ENCODE results near the gene PDE12.
"Not testable (repeated sequence)": the region's sequence is repeated elsewhere in the genome, so short reads cannot be mapped to it uniquely, and the experiment has no call there.

The PDE12 gene

DNA sequence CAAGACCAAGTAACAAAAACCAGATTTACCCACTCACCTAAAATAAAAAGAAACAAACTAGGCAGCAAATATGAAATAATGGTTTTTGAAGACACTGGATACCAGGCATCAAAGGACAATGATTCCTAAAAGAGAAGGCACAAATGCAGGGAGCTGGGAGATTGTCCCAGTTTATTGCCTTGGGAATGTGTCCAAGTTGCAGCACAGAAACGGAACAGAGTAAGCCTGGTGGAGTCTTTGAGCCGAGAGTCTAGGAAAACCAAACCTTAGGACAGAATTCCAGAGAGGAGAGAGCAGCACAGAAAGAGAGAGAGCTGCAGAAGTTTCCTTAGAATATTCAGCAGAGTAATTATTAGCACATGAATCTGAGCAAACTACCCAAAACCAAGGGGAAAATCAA, 48.9 kb downstream of the PDE12 start:
- H2AK5ac ChIP-seq (ENCODE audit: low read length): no peak overlapping the region
- H4K8ac ChIP-seq (ENCODE audit: low read depth, low read length): no peak overlapping the region
- DNase-seq: no peak
- H3K14ac ChIP-seq (ENCODE audit: low read length): no peak overlapping the region
- H3K36me3 ChIP-seq (ENCODE audit: control insufficient read depth in 1 of 2, insufficient read depth in 2 of 2, low read length in 2 of 2): no peaks in the 10 kb centered on the region
- H3K4me1 ChIP-seq (ENCODE audit: control insufficient read depth in 1 of 2, insufficient read depth in 2 of 2, low read length in 2 of 2): no peaks in the 10 kb centered on the region
- no peak overlapping the region for H4K12ac ChIP-seq (ENCODE audit: low read depth, low read length)
- no peaks in the 10 kb centered on the region for H3K27me3 ChIP-seq (ENCODE audit: insufficient read depth, low read length)
- H3K18ac ChIP-seq (ENCODE audit: low read length): no peak overlapping the region
- H2AFZ ChIP-seq (ENCODE audit: insufficient read depth, low read length, poor library complexity): no peak overlapping the region
- no peak overlapping the region for H3K4me3 ChIP-seq (ENCODE audit: low read depth, low read length)
- H3K79me1 ChIP-seq (ENCODE audit: low read length): no peaks in the 10 kb centered on the region
- H2BK5ac ChIP-seq (ENCODE audit: low read depth, low read length, poor library complexity): no peak overlapping the region
- no peak overlapping the region for H3K27ac ChIP-seq (ENCODE audit: low read depth, low read length)
- H4K91ac ChIP-seq (ENCODE audit: low read depth, low read length): no peak overlapping the region
- no CpG with 5 or more reads among the region's 2 CpGs for WGBS (ENCODE audit: extremely low coverage, insufficient coverage, insufficient read length)
- no peak overlapping the region for H3K23ac ChIP-seq (ENCODE audit: low read length)
- no peak overlapping the region for H3K4me2 ChIP-seq (ENCODE audit: low read length)
- H2BK120ac ChIP-seq (ENCODE audit: insufficient read depth, low read length, poor library complexity): no peak overlapping the region
- no peak overlapping the region for H3K9ac ChIP-seq (ENCODE audit: low read length)
- H3K9me3 ChIP-seq (ENCODE audit: insufficient read depth, low read depth, low read length): no peaks in the 10 kb centered on the region
- no peak overlapping the region for H3K4ac ChIP-seq (ENCODE audit: low read depth, low read length)
- H2BK12ac ChIP-seq (ENCODE audit: low read length): no peak overlapping the region
- H3K79me2 ChIP-seq (ENCODE audit: control insufficient read depth, insufficient read depth, low read length, poor library complexity): no peaks in the 10 kb centered on the region

DNA sequence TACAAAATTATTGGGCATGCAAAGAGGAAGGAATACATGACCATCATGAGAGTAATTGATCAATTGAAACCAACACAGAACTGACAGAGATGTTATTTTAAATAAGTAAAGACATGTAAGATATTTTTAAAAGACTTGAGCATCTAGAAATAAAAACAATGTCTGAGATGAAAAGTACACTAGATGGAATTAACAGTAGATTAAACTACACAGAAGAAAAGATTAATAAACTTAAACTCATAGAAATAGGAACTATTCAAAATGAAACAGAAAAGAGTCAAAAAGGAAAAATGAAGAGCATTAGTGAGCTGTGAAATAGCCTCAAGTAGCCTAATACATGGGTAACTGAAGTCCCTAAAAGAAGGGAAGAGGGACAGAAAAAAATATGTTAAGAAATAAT, 49.6 kb downstream of the PDE12 start:
- no peak overlapping the region for H3K18ac ChIP-seq (ENCODE audit: low read length)
- H3K4ac ChIP-seq (ENCODE audit: low read depth, low read length): no peak overlapping the region
- no peaks in the 10 kb centered on the region for H3K4me1 ChIP-seq (ENCODE audit: control insufficient read depth in 1 of 2, insufficient read depth in 2 of 2, low read length in 2 of 2)
- no peak overlapping the region for H2BK120ac ChIP-seq (ENCODE audit: insufficient read depth, low read length, poor library complexity)
- no peak overlapping the region for H2BK12ac ChIP-seq (ENCODE audit: low read length)
- no peak overlapping the region for H2BK5ac ChIP-seq (ENCODE audit: low read depth, low read length, poor library complexity)
- H3K27me3 ChIP-seq (ENCODE audit: insufficient read depth, low read length): no peaks in the 10 kb centered on the region
- H2AK5ac ChIP-seq (ENCODE audit: low read length): no peak overlapping the region
- no peaks in the 10 kb centered on the region for H3K79me2 ChIP-seq (ENCODE audit: control insufficient read depth, insufficient read depth, low read length, poor library complexity)
- H3K23ac ChIP-seq (ENCODE audit: low read length): no peak overlapping the region
- H3K4me3 ChIP-seq (ENCODE audit: low read depth, low read length): no peak overlapping the region
- no peak for DNase-seq
- H4K12ac ChIP-seq (ENCODE audit: low read depth, low read length): no peak overlapping the region
- no peaks in the 10 kb centered on the region for H3K79me1 ChIP-seq (ENCODE audit: low read length)
- no peaks in the 10 kb centered on the region for H3K36me3 ChIP-seq (ENCODE audit: control insufficient read depth in 1 of 2, insufficient read depth in 2 of 2, low read length in 2 of 2)
- no peaks in the 10 kb centered on the region for H3K9me3 ChIP-seq (ENCODE audit: insufficient read depth, low read depth, low read length)
- no peak overlapping the region for H2AFZ ChIP-seq (ENCODE audit: insufficient read depth, low read length, poor library complexity)
- no peak overlapping the region for H3K4me2 ChIP-seq (ENCODE audit: low read length)
- no peak overlapping the region for H3K27ac ChIP-seq (ENCODE audit: low read depth, low read length)
- no peak overlapping the region for H3K9ac ChIP-seq (ENCODE audit: low read length)
- no peak overlapping the region for H3K14ac ChIP-seq (ENCODE audit: low read length)
- no peak overlapping the region for H4K91ac ChIP-seq (ENCODE audit: low read depth, low read length)
- H4K8ac ChIP-seq (ENCODE audit: low read depth, low read length): no peak overlapping the region

DNA sequence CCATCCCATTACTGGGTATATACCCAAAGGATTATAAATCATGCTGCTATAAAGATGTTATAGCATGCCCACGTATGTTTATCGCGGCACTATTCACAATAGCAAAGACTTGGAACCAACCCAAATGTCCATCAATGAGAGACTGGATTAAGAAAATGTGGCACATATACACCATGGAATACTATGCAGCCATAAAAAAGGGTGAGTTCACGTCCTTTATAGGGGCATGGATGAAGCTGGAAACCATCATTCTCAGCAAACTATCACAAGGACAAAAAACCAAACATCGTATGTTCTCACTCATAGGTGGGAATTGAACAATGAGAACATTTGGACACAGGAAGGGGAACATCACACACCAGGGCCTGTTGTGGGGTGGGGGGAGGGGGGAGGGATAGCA, 55.8 kb downstream of the PDE12 start:
- not testable (repeated sequence) for H3K18ac ChIP-seq (ENCODE audit: low read length); H3K4ac ChIP-seq (ENCODE audit: low read depth, low read length); H3K36me3 ChIP-seq (ENCODE audit: control insufficient read depth in 1 of 2, insufficient read depth in 2 of 2, low read length in 2 of 2); H3K79me2 ChIP-seq (ENCODE audit: control insufficient read depth, insufficient read depth, low read length, poor library complexity); H4K12ac ChIP-seq (ENCODE audit: low read depth, low read length); H3K14ac ChIP-seq (ENCODE audit: low read length); H2BK120ac ChIP-seq (ENCODE audit: insufficient read depth, low read length, poor library complexity); H3K9me3 ChIP-seq (ENCODE audit: insufficient read depth, low read depth, low read length); H2BK12ac ChIP-seq (ENCODE audit: low read length); H4K91ac ChIP-seq (ENCODE audit: low read depth, low read length); H3K79me1 ChIP-seq (ENCODE audit: low read length); H3K27me3 ChIP-seq (ENCODE audit: insufficient read depth, low read length); H3K4me2 ChIP-seq (ENCODE audit: low read length); DNase-seq; H3K27ac ChIP-seq (ENCODE audit: low read depth, low read length); H3K4me3 ChIP-seq (ENCODE audit: low read depth, low read length); H2BK5ac ChIP-seq (ENCODE audit: low read depth, low read length, poor library complexity); H2AFZ ChIP-seq (ENCODE audit: insufficient read depth, low read length, poor library complexity); H3K23ac ChIP-seq (ENCODE audit: low read length); H3K9ac ChIP-seq (ENCODE audit: low read length); H2AK5ac ChIP-seq (ENCODE audit: low read length); H4K8ac ChIP-seq (ENCODE audit: low read depth, low read length); H3K4me1 ChIP-seq (ENCODE audit: control insufficient read depth in 1 of 2, insufficient read depth in 2 of 2, low read length in 2 of 2)
- no CpG with 5 or more reads among the region's 5 CpGs for WGBS (ENCODE audit: extremely low coverage, insufficient coverage, insufficient read length)

DNA sequence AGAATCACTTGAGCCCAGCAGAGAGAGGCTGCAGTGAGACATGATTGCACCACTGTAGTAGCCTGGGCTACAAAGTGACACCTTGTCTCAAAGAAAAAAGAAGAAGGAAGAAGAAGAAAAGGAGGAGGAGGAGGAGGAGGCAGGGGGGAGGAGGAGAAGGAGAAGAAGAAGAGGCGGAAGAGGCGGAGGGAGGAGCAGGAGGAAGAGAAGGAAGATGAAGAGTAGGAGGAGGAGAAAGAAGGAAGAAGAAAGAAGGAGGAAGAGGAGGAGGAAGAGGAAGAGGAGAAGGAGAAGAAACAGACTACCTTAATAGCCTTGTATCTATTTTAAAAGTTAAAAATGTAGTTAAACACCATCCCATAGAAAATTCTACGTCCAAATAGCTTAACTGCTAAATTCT, 60.2 kb downstream of the PDE12 start:
- Histone ChIP-seq H3K4me1 (ENCODE audit: control insufficient read depth in 1 of 2, insufficient read depth in 2 of 2, low read length in 2 of 2) (no peaks in the 10 kb centered on the region), H3K27me3 (ENCODE audit: insufficient read depth, low read length) (no peaks in the 10 kb centered on the region), H3K23ac (ENCODE audit: low read length) (no peak overlapping the region), H3K36me3 (ENCODE audit: control insufficient read depth in 1 of 2, insufficient read depth in 2 of 2, low read length in 2 of 2) (no peaks in the 10 kb centered on the region), H4K12ac (ENCODE audit: low read depth, low read length) (no peak overlapping the region), H3K27ac (ENCODE audit: low read depth, low read length) (no peak overlapping the region), H2AFZ (ENCODE audit: insufficient read depth, low read length, poor library complexity) (no peak overlapping the region), H2BK12ac (ENCODE audit: low read length) (no peak overlapping the region), H3K79me2 (ENCODE audit: control insufficient read depth, insufficient read depth, low read length, poor library complexity) (no peaks in the 10 kb centered on the region), H3K9ac (ENCODE audit: low read length) (no peak overlapping the region), H3K9me3 (ENCODE audit: insufficient read depth, low read depth, low read length) (no peaks in the 10 kb centered on the region), H4K91ac (ENCODE audit: low read depth, low read length) (no peak overlapping the region), H3K14ac (ENCODE audit: low read length) (no peak overlapping the region), H3K18ac (ENCODE audit: low read length) (no peak overlapping the region), H3K79me1 (ENCODE audit: low read length) (no peaks in the 10 kb centered on the region), H2BK120ac (ENCODE audit: insufficient read depth, low read length, poor library complexity) (no peak overlapping the region), H3K4ac (ENCODE audit: low read depth, low read length) (no peak overlapping the region), H4K8ac (ENCODE audit: low read depth, low read length) (no peak overlapping the region), H2BK5ac (ENCODE audit: low read depth, low read length, poor library complexity) (no peak overlapping the region), H2AK5ac (ENCODE audit: low read length) (no peak overlapping the region), H3K4me3 (ENCODE audit: low read depth, low read length) (no peak overlapping the region), H3K4me2 (ENCODE audit: low read length) (no peak overlapping the region)
- no peak for DNase-seq
- WGBS (ENCODE audit: extremely low coverage, insufficient coverage, insufficient read length): 0% methylated on average over 1 of the region's 3 CpGs

Data from trophoblast cell (in vitro differentiated cells and primary cell).